Measurements from ENCODE around the gene TMTC2. TPM values are rescaled to one million over a fixed set of nuclear protein-coding genes. Genes with fewer than 3 reads are reported as not detected.
A peak's percentile ranks its signal among the peaks of the same experiment; 100 is the strongest.

The TMTC2 gene
- total RNA-seq, 1 donor from 2014 or later, result 2.9 TPM

DNA sequence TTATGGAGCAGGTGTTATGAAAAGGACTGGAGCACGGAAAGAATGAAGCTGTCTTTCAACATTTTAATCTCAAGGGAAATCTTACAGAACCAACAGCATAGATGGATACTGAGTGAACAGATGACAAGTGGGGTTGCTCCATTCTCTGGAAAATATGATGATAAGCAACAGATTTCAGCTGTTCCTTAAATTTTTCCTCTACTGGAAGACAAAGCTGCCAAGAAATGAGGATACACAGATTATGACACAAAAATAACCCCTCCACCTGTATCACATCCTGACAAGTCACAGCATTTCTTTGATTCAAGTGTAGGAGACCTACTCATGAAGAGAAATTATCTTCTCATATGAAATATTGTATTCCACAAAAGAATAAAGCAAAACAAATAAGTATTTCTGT is 13.0 kb upstream of the TMTC2 start:
- no peak for DNase-seq (ENCODE audit: low spot score)
- intact Hi-C loops (cut with DNase I), result no loop called here

DNA sequence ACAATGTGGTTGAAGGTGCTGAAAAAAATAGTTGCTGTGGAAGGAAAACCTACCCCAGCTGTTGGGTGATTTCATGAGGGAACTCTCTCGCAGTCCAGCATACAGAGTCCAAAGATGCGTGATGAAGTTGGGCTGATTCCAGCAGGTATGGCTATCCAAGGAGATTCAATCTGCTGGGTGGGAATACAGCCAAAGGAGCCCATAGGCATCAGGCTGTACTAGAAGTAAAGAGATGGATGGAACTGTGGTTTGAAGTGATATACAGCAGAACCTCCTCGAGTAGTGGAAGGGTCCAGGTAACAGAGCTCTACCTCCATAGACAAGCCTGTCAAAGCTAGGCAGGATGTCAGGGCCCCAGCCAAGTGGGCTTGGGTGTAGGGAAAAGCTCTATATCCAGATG is 11.5 kb upstream of the TMTC2 start:
- no peak for DNase-seq (ENCODE audit: low spot score)
- intact Hi-C loops (cut with DNase I), result no loop called here

DNA sequence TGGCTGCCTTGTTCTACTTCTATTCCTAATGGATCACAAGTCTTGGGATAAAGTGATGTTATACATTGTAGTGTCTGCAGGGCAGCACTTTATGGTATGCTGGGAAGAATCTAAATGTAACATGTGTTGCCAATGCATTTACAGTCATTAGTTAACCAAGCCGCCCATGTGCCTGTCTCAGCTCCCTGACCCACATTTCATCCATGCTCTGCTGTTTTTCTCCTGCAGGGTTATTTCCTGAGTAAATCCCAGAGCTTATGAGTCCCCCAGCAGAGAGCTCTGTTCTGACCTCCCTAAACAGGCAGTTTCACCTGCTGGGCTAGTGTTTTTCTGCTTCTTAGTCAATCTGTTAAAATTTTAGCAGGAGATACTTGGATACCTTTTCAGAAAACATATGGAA is 4.4 kb upstream of the TMTC2 start:
- intact Hi-C loops (cut with DNase I), result loop anchor here (10.0 kb wide), 1 partner anchor 1142 kb away; no protein-coding TSS in a partner anchor
- DNase-seq (ENCODE audit: low spot score), result no peak

GRCh38 chr12:82682851-82683261 is 3.9 kb upstream of the TMTC2 start:
- intact Hi-C loops (cut with DNase I), result loop anchor here (10.0 kb wide), 1 partner anchor 1142 kb away; no protein-coding TSS in a partner anchor
- no peak for DNase-seq (ENCODE audit: low spot score)

GRCh38 chr12:82685790-82686167 is 927 bp upstream of the TMTC2 start:
- intact Hi-C loops (cut with DNase I), result loop anchor here (10.0 kb wide), 1 partner anchor 1139 kb away; no protein-coding TSS in a partner anchor
- peak; percentile 96 for DNase-seq (ENCODE audit: low spot score)

- intact Hi-C loops (cut with DNase I), result loop anchor here (10.0 kb wide), 1 partner anchor 1137 kb away; no protein-coding TSS in a partner anchor
- peak; percentile 76 for DNase-seq (ENCODE audit: low spot score)
These were observed 610 bp downstream of the TMTC2 start for GRCh38 chr12:82687021-82688011.

DNA sequence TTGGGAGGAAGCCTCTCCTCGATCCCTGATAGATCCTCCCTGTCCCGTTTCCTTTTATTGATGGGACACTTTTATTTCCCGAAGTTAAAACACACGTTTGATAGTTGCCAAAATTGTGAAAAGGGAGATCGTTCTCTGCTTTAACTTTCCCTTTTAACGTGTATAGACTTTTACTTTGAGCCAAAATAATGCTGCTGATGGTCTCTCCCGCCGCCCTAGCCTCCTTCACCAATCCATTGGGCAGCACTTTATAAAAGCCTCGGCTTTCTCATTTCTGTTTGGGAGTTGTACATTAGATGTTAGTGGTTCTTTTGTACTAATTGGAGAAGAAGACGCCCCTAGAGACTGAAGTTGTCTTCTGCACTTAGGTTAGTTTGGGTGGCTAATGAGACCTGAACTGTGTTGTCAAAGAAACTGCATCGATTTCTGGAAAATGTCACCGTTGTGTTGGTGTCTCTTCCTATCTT is 1.4 kb downstream of the TMTC2 start:
- intact Hi-C loops (cut with DNase I), result loop anchor here (10.0 kb wide), 1 partner anchor 1137 kb away; no protein-coding TSS in a partner anchor
- DNase-seq (ENCODE audit: low spot score), result no peak

DNA sequence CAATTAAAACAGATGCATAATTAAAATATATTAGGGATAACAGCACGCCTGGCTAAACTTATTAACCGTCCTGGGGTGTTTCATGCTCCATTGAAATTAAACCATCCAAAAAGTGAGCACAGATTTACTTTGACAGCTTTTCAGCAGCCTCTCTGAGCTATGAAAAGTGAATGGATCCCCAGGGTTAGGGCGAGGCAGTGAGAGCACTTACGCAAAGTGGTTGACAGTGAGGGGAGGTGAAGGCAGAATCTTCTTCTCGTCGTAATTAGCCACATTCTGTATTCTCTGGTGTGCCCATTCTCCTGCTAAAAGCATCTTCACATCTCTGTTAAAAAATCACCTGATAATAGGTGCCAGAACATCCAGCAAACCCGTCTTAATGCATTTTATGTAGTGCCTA is 1.9 kb downstream of the TMTC2 start:
- DNase-seq (ENCODE audit: low spot score), result no peak
- intact Hi-C loops (cut with DNase I), result loop anchor here (10.0 kb wide), 1 partner anchor 1136 kb away; no protein-coding TSS in a partner anchor

GRCh38 chr12:82690006-82690405 is 3.3 kb downstream of the TMTC2 start:
- intact Hi-C loops (cut with DNase I), result no loop called here

GRCh38 chr12:82691513-82691912 is 4.8 kb downstream of the TMTC2 start:
- intact Hi-C loops (cut with DNase I), result no loop called here
- DNase-seq (ENCODE audit: low spot score), result no peak

More at GRCh38 chr12:82690006-82690405, 3.3 kb downstream of the TMTC2 start:
- no peak for DNase-seq (ENCODE audit: low spot score)

DNA sequence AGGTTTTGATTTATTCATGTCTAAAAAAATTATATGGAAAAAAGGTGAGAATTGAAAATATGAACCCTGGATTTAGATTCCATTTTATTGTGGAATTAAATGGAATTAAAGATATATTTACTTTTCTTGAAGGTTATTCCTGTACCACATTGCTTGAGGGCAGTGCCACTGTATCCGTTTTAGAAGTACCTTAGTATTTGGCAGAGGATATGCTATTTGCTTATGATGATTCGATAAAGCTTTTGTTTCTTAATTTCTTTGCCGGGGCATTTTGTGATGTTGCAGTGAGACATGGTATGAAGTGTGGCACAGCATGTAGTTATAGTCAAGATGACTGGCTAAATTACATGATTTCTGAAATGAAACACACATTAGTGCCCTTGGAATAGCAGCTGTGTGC is 7.6 kb downstream of the TMTC2 start:
- intact Hi-C loops (cut with DNase I), result no loop called here

DNA sequence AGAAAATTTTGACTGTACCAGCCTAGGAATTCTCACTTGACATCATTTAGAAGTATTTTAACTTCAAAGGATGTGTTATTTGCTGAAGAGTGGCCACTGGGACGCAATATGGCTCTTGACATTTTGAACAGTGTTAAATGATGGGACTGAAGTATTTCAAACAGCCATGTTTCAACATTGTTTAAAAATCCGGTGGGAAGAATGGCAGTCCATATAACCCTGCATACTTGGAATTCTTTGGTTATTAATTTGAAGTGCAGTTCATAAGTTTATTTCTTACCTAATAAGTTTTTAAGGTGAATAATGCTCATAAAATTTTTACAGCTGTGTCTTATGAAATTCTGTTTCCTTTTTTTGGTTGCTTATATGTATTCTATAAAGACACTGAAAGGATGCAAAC is 8.3 kb downstream of the TMTC2 start:
- intact Hi-C loops (cut with DNase I), result no loop called here
- DNase-seq (ENCODE audit: low spot score), result no peak

More for the DNA sequence above, 7.6 kb downstream of the TMTC2 start:
- DNase-seq (ENCODE audit: low spot score), result no peak

DNA sequence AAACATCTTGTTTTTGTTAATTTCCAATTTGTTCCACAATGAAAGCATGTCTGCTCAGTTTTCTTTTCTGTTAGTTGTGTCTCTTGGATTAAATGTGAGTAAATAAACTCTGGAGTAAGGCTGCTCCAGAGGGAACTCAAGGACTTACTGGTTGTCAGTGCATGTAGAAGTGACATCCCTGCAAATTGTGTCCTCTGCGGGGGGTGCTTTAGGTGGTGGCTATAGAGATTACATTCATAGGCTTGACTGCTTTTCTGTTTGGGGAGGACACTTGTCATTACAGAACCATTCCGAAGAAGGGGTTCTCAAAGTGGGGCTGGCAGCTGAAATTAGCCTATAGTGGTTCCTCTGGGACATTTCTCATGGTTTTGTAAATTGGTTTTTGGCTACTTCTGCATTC is 8.8 kb downstream of the TMTC2 start:
- no peak for DNase-seq (ENCODE audit: low spot score)
- intact Hi-C loops (cut with DNase I), result no loop called here

DNA sequence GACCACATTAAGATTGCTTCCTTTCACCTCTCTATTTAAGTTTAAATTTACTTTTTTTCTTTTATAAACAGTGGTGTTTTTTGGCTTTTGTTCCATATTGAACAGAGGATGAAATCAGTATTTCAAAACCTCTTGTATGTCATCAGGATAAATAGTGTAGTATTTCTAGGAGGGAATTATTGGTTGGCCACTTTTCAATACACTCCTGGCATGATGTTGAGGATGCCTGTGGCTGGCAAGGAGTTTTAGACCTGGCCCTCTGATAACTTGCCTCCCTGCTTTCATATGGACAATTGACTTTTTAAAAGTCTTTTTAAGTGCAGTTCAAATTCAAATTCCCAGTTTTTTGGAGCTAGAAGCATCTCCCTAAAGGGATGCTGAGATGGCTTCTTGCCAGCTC is 9.8 kb downstream of the TMTC2 start:
- intact Hi-C loops (cut with DNase I), result no loop called here

GRCh38 chr12:82698708-82699564 is 12.2 kb downstream of the TMTC2 start:
- no peak for DNase-seq (ENCODE audit: low spot score)
- intact Hi-C loops (cut with DNase I), result no loop called here

More for the DNA sequence above, 9.8 kb downstream of the TMTC2 start:
- no peak for DNase-seq (ENCODE audit: low spot score)

- DNase-seq (ENCODE audit: low spot score), result no peak
- intact Hi-C loops (cut with DNase I), result no loop called here
These were observed 19.1 kb downstream of the TMTC2 start for GRCh38 chr12:82705774-82706173.

DNA sequence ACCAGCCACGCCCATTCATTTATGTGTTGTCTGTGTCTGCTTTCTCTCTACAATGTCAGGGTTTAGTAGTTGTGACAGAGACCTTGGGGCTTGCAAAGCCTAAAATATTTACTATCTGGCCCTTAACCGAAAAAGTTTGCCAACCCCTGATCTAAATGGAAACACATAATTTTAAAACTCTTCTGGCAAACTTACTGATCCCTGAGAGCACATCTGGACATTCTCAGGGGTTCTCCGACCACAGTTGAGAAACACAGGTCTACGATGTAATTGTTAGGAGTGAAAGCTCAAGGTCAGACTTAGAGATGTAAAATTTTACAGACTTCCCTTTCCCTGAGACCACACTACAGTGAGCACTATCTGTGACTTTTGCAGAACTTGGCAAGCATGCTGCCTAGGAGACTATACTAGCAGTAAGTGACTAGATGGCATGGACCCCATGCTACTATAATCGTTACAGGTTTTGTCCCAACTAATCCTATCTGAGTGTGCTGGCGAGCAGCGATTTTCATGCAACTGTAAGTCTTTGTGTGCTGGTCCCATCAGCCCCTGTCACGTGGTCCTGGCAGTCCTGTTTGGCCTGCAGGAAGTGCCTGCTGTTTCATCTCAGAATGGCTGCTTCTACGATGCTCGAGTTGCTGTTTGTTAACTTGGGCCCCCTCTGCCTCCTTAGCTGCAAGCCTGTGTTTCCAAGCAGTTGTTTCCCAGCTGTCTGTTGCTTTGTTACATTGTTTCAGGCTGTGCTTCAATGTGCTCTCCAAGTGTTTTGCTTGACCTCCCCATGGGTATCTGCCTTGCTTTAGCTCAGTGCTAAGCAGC is 21.6 kb downstream of the TMTC2 start:
- DNase-seq (ENCODE audit: low spot score), result no peak
- intact Hi-C loops (cut with DNase I), result no loop called here

- intact Hi-C loops (cut with DNase I), result no loop called here
- DNase-seq (ENCODE audit: low spot score), result no peak
These were observed 23.2 kb downstream of the TMTC2 start for GRCh38 chr12:82709794-82710355.

- intact Hi-C loops (cut with DNase I), result no loop called here
- no peak for DNase-seq (ENCODE audit: low spot score)
These were observed 24.0 kb downstream of the TMTC2 start for GRCh38 chr12:82710741-82711140.

Measured in cardiac septum (tissue), 1 donor.